Mammary epithelial cell (primary cell): ENCODE measurements around the gene HDAC4.

Experiments
- CTCF ChIP-seq, 2 donors: IDR thresholded peaks in 1 of 2; conservative IDR thresholded peaks in 1 of 2; 2 replicates each; pipeline ENCODE4 v1.5.1; 2011 to 2012; ENCODE audit warnings: inconsistent platforms in 2 of 2, low read length in 2 of 2, mild to moderate bottlenecking in 2 of 2, control low read depth in 1 of 2, low read depth in 1 of 2; ENCODE audit not compliant: insufficient read depth in 1 of 2; ENCODE audit errors: extremely low read depth in 1 of 2
- EZH2 ChIP-seq: IDR thresholded peaks from 2 replicates; pipeline ENCODE4 v1.6.1; 2012; ENCODE audit warnings: low read length, inconsistent platforms, borderline replicate concordance

- TF ChIP-seq CTCF (conservative IDR thresholded peaks at IDR 0.05 in 1 of 2, IDR thresholded peaks at IDR 0.05 in 1 of 2; ENCODE audit: extremely low read depth in 1 of 2, insufficient read depth in 1 of 2, low read depth in 1 of 2, low read length in 2 of 2) (no peak), EZH2 (no peak)
Measured at GRCh38 chr2:239345251-239345650, 55.6 kb downstream of the HDAC4 start.
